HG03064 (cell line): Measurements from ENCODE around the gene SCMH1.
"Not testable (repeated sequence)": the region's sequence is repeated elsewhere in the genome, so short reads cannot be mapped to it uniquely, and the experiment has no call there.

Experiments used
- ATAC-seq: cut with Tn5 transposase; IDR thresholded peaks from one replicate; pipeline ENCODE4 v1.9.1; 2021; ENCODE audit warnings: low read depth; ENCODE audit not compliant: unreplicated experiment

Gene SCMH1

DNA sequence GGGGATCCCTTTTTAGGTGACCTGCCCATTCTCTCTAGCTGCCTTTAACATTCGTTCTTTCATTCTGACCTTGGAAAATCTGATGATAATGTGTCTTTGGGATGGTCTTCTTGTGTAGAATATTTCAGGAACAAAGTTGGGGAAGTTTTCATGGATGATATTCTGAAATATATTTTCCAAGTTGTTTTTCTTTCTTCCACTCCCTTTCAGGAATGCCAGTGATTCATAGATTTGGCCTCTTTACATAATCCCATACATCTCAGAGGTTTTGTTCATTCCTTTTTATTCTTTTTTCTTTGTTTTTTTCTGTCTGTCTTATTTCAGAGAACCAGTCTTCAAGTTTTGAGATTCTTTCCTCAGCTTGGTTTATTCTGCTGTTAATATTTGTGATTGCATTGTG is 13.9 kb upstream of the SCMH1 start:
- ATAC-seq, result no peak

DNA sequence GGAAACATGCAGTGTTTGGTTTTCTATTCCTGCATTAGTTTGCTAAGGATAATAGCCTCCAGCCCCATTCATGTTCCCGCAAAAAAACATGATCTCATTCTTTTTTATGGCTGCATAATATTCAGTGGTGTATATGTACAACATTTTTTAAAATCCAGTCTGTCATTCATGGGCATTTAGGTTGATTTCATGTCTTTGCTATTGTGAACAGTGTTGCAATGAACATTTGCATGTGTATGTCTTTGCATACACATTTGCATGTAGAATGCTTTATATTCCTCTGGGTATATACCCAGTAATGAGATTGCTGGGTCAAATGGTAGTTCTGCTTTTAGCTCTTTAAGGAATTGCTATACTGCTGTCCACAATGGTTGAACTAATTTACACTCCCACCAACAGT is 9.0 kb upstream of the SCMH1 start:
- not testable (repeated sequence) for ATAC-seq

DNA sequence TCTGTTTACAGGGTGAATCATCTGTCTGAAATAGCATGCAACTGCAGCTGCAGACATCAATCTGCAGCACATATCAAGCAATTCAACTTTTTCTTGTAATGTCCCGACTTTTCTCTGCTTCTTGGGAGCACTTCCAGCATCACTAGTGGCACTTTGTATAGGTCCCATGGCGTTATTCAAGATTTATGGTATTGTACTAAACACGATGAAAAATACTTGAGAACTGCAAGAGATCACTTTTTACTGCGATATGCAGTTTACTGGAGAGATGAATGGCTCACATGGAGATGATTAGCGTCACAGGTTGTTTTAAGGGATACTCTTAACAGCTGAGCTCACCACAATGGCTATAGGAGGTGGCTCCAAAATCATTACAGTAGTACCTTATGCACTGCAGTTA is 7.2 kb upstream of the SCMH1 start:
- ATAC-seq, result no peak

DNA sequence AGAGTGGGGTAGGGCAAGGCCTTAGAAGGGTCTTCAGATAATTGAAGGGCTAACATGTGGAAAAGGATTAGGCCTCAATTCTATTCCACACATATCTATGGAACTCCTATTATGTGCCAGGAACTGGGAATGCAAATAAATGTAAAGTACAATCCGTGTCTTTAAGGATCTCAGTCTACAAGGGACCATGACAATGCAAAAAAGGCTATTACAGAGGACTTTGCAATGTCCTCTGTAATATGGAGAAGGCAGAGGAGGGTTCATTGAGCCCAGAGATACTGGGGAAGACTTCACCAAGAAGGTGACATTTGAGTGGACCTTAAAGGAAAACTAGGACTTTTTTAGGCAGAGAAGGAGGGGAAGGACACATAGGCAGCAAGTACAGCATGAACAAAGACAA is 4.5 kb upstream of the SCMH1 start:
- ATAC-seq, result no peak

DNA sequence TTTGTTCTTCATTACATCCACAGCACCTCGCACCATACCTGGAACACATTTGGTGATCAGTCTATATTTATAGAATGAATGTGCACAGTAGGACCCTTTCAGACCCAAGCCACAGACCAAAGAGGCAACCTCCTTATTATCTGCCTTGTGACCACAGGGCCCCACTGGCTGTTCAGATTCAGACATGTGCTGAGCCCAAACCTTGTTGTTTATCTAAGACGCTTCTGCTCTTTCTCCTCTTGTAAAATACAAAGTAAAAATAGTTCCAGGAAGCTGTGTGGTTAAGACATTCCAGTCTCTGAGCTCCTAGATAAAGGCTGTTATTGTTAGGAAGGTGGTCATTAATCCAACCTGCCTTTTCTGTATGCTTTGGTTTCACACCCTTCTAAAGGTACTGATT is 3.6 kb upstream of the SCMH1 start:
- ATAC-seq, result no peak

DNA sequence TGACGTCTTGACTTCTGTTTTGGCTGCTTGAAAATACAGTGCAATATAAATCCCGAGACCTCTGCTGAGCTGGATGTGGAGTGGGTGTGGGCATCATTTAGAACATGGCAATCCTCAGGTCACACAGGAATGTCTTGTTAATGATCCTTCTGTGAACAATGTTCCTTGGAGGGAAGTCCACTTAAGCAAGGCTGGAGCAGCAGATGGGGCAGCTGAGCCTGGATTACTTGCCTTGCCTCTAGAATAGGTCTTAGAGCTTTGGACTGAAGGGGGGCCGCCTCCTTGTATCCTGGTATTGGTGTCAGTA is 926 bp upstream of the SCMH1 start:
- no peak for ATAC-seq

DNA sequence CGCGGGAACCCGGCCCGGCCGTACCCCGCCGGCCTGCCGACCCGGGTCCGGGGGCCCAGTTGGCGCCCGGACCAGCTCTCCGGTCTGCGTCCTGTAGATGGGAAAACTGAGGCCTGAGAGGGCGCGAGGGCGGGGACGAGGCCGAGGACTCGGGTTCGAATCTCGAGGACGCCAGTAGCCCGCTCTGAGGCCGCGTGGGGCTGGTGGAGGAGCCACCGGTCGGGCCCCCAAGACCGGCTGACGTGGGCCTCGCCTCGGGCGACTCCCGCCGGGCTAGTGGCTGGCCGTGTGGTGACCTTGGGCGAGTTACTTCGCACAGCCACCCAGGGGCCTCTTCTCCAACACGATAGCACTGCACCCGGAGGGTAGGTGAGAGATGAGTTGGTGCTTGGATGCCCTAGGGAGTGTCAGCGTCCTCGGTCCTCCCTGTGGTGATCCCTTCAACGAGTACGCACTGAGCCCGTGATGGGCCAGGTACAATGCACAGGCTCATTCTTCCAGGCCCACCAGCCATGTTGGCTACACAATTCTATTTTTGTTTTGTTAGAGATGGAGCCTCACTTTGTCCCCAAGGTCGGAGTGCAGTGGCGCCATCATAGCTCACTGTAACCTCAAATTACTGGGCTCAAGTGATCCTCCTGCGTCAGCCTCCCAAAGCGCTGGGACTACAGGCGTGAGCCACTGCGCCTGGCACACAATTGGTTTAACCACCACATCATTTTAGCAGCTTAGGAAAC is 404 bp upstream of the SCMH1 start:
- ATAC-seq, result no peak

DNA sequence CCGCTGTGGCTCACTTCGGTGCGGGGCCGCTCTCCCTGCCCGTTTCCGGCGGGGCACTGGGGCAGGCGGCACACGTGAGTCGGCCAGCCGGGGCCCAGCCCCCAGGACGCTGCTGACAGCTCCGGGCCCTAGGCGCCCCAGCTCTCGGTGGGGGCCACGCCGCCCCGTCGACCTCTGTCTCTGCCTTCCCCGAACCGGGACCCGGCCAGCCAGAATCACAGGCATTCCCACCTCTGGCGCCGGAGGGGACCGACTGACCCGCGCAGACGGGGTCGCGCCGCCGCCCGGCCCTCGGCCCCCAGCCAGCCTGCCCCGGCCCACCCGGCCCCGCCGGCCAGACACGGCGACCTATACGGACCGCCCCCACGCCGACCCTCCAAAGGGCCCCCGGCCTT is 755 bp downstream of the SCMH1 start:
- peak; percentile 55 for ATAC-seq

DNA sequence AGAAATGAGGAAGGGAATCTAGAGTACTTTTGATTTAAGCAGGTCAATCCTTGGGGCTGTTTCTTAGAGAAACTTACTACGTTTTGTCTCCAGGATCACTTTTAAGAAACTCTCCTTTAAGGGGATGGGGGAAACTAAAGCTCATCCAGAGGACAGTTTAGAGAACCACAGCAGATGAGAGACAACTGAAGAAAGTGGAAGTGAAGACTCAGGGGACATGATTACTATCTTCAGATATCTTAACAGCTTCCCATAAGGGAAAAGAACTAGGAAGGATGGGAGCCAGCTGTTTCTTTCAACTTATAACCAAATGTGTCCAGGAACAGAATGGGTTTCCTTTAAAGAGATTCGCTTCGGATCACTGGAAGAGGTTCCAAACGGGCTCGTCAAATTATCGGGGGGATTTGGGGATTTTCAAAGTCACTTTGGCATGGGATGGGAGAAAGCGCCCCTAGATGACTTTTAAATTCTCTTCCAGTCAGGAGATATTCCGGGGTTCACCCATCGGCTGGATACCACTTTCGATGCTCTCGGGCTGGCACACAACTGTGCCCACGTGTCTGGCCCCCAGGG is 1.2 kb downstream of the SCMH1 start:
- ATAC-seq, result no peak

DNA sequence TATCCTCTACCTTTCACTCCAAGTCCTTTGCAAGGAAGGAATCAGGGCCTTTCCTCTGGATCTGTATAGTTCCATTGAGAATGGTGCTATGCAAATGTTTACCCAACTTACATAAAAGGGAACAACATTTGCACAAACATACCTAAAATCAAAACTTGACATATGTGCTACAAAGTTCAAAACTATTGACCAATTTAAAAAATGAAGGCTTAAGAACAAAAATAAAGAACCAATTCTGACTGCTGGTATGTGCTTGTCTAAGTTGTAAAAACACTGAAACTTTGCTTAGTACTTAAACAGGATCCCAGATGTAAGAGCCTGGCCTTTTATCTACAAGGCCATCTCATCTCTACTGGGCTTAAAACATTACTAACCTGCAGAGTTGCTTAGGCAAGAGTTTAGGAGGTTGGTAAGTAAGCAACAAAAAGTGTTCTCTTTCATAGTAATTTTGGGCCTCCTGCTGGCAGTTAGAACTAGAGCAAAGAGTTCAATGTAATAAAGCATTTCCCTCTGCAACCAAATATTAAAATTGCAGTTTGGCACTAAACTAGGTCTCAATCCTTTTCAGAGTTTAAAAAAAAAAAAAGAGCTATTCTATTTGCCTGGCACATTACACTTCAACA is 2.0 kb downstream of the SCMH1 start:
- ATAC-seq, result no peak

DNA sequence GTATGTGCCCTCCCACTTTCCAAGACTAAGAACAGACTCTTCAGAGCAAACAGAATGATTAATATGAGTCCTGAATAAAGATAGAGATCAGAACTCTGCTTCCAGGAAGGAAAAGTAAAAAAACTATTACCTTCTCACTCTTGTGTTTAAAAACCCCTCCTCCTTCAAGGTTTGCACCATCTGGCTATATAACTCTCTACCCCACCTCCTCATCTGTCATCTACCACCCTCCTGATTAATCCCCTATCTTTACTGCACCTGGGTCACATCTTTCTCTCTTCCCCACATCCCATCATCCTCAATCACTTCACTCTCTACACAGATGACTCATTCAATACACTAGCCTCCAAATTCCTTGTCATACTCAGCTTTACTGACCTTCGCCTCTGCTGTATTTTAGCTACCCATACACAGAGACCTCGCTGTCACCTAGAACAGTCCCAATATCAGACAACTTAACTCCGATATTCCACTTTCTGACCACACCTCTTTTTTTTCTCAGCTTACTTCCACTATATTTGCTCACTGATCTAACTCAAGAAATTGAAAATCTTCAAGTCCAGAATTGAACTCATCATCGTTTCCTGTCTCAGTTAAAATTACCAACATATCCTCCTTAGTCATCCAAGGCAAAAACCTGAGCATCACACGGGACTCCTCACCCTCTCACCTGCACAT is 3.7 kb downstream of the SCMH1 start:
- no peak for ATAC-seq

DNA sequence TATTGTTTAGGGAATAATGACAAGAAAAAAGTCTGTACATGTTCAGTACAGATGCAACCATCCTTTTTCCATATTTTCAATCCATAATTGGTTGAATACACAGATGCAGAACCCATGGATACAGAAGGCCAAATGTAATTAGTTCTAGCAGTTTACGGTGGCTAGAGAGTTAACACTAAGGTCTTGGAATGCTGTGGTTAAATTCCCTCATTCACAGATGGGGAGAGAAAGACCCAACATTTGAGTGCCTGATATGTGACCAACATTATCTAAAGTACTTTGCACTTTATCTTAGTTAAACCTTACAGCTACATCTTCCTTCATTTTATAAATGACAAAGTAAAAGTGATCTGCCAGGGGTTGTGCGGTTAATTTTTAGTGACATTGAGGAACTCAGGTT is 5.3 kb downstream of the SCMH1 start:
- ATAC-seq, result no peak

DNA sequence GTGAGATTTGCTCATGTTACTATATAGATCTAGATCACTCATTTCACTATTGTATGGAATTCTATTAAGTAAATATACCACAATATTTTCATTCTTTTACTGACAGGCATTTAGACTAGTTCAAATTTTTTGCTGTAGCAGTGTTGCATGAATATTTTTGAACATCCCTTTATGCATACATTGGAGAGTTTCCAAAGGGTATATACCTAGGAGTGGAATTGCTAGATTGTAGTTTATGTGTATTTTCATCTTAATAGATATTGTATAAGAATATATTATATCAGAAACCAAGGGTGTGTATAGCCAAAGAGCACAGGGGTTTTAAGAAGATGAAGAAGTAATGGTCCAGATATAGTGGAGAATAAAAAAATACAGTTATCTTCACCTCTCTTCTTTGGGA is 6.2 kb downstream of the SCMH1 start:
- ATAC-seq, result no peak

DNA sequence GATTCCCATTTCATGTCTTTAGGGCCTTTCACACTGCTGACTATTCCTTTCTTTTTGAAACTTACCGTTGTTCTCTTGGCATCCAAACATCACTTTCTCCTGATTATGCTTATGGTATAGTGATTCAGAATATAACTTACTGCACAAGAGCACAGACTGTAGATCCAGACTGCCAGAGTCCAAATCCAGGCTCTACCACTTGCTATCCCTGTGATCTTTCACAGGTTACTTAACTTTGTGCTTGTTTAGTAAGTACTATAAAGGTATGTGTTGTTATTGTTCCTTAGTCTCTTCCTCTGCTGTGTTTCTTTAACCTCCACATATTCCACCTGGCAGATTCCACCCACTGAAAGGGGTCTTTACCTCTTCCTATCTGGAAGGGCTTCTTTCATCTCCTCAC is 8.4 kb downstream of the SCMH1 start:
- no peak for ATAC-seq

DNA sequence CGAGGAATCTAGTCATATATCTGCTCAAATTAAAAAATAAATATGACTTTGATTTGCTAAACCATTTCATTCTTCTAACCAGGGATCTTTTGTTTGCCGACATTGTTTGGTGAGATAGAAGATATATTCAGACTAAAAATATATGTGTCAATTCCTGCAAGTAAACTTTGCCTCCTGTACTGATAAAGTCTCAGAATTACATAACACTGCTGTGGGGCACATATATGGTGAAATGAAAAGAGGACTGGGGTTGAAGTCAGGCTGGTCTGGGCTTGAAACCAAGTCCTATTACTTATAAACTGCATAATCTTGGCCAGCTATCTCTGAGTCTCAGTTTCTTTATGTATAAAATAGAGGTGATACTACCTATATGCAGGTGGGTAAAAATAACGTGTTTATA is 9.8 kb downstream of the SCMH1 start:
- ATAC-seq, result no peak

DNA sequence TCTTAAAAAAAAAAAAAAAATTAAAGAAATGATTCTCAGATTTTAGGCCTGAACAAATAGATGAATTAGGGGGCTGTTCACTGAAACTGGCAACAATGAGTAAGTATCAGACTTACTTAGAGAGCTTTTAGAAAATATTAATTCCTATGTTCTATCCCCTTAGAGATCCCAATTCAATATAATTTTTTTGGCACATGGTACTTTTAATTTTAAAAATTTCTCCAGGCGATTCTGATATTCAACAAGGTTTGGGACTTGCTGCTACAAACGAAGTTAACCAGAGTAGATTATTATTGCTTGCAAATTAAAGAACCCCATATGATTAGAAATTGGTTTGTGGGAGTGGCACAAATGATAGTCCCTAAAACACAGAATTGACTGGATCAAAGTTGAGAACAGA is 11.4 kb downstream of the SCMH1 start:
- ATAC-seq, result no peak

DNA sequence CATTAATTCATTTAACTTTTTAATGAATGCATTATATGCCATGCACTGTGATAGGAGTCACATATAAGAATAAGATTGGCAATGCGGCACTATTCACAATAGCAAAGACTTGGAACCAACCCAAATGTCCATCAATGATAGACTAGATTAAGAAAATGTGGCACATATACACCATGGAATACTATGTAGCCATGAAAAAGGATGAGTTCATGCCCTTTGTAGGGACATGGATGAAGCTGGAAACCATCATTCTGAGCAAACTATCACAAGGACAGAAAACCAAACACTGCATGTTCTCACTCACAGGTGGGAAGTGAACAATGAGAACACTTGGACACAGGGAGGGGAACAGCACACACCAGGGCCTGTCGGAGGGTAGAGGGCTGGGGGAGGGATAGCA is 12.9 kb downstream of the SCMH1 start:
- ATAC-seq, result not testable (repeated sequence)

DNA sequence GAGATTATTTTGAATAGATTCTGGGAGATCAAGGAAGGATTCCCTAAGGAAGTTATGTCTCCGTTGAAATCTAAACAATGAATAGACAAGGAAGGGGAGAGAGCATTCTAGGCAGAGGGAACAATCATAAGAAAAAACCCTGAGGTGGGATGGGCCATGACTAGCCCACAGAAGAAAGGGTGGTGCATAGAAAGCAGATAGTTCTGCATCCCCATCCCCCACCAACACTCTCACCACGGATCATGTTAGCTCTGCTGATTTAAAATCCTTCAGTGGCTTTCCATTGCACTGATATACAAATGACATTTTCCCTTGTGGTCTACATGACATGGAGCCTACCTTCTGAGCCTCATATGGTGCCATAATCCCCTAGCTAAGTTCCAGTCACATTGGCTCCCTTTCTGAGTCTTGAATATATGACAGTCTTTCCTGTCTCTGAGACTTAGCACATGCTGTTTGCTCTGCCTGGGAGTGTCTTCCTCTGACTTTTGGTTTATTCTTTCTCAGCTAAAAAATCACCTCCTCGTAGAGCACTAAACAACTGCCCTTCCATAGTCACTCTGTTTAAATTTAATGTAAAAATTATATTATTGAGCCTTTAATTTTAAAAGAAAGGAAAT is 15.2 kb downstream of the SCMH1 start:
- no peak for ATAC-seq

DNA sequence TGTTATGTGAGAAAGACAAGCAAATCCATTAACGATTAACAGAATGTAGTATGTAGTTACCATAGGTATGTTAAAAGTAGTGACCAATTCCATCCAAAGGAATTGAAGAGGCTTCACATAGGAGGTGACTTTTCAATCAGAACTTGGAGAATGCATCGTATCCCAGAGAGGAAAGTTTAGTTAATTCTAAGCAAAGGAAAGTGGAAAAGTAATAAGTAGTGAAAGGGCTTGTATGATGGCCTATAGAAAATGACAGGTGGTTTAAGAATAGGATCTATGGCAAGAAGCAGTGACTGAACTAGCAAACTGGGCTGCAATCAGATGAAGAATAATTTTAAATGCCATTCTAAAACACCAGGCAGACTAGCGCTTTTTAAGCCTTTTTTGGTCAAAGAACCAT is 16.6 kb downstream of the SCMH1 start:
- ATAC-seq, result no peak

DNA sequence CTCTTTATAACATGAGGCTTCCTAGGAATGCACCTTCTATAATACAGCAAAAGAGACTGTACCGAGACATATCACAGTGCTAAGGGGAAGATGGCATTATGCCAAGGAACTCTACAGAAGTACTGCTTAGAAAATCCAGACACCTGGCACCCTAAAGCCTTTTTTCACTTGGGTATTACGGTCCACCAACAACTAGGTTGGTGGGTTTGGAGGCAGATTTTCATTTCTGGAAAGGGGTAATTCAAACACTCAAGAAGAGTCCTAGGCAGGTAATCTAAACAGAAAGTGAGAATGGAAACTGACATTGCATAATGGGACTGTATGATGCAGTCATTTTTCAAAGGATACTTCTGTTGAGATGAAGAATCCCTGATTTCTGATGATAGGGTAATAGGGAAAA is 19.6 kb downstream of the SCMH1 start:
- ATAC-seq, result no peak

DNA sequence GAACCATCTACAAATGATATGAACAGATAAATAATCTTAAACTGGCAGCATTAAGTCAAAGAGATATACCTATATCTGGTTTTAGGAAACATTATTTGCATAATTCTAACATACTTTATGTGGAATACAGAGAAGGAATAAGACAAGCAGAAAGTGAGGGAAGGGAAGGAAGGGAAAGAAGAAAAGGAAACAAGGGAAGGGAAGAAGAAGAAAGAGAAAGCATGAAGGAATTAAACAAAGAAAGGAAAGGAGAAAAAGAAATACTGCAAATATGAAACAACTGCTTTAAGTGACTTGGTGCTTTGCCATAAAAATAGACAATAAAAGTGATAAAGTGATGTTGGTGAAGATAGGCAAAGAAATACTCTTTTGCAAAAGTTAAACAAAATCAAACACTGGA is 20.1 kb downstream of the SCMH1 start:
- ATAC-seq, result no peak
